HUES64 (cell line): ENCODE measurements around the gene MAP3K7.

Experiments used
- H3K27ac ChIP-seq: 2 replicates; pipeline ENCODE4 v1.7.0; 2013; ENCODE audit warnings: low read depth, low read length, inconsistent platforms
- H3K27me3 ChIP-seq: 2 replicates; pipeline ENCODE4 v1.6.1; 2013; ENCODE audit warnings: mild to moderate bottlenecking, low read length; ENCODE audit not compliant: insufficient read depth
- H3K36me3 ChIP-seq: 2 replicates; pipeline ENCODE4 v1.6.1; 2013; ENCODE audit warnings: mild to moderate bottlenecking, low read length; ENCODE audit not compliant: insufficient read depth
- H3K4me1 ChIP-seq: 2 replicates; pipeline ENCODE4 v1.6.1; 2013; ENCODE audit warnings: mild to moderate bottlenecking, low read length, moderate library complexity; ENCODE audit not compliant: insufficient read depth
- H3K4me3 ChIP-seq: 2 replicates; pipeline ENCODE4 v1.5.1; 2013; ENCODE audit warnings: mild to moderate bottlenecking, low read length, moderate library complexity
- H3K9ac ChIP-seq: 2 replicates; pipeline ENCODE4 v1.6.1; 2013; ENCODE audit warnings: mild to moderate bottlenecking, low read depth, low read length
- H3K9me3 ChIP-seq: 2 replicates; pipeline ENCODE4 v1.6.1; 2013; ENCODE audit warnings: low read depth, low read length; ENCODE audit not compliant: insufficient read depth
- WGBS: fragments of 150-250, 120-280 bp; methylation state at CpG from one replicate; pipeline ENCODE4 v1.1.7; 2013; ENCODE audit warnings: missing lambda C conversion rate; 5-methylcytosine and 5-hydroxymethylcytosine counted together

The MAP3K7 gene

GRCh38 chr6:90467546-90467945, 119.3 kb downstream of the MAP3K7 start:
- Histone ChIP-seq H3K27me3 (no peaks in the 10 kb centered on the region), H3K9ac (no peak overlapping the region), H3K4me3 (no peak overlapping the region), H3K4me1 (peaks cover 23% of the 10 kb centered on the region), H3K36me3 (no peaks in the 10 kb centered on the region), H3K27ac (no peak overlapping the region), H3K9me3 (no peaks in the 10 kb centered on the region)

GRCh38 chr6:90466154-90466940, 120.5 kb downstream of the MAP3K7 start:
- 70% methylated on average over 7 of the region's 8 CpGs for WGBS
- Histone ChIP-seq H3K27me3 (no peaks in the 10 kb centered on the region), H3K9ac (peak overlapping the region; percentile 29; the same call in 1 of the 2 replicates), H3K4me1 (peaks cover 18% of the 10 kb centered on the region), H3K36me3 (no peaks in the 10 kb centered on the region), H3K4me3 (no peak overlapping the region), H3K27ac (peak overlapping the region; percentile 37; the same call in 1 of the 2 replicates), H3K9me3 (no peaks in the 10 kb centered on the region)

- Histone ChIP-seq H3K27me3 (no peaks in the 10 kb centered on the region), H3K4me3 (no peak overlapping the region), H3K4me1 (peaks cover 13% of the 10 kb centered on the region), H3K36me3 (no peaks in the 10 kb centered on the region), H3K9ac (no peak overlapping the region), H3K9me3 (no peaks in the 10 kb centered on the region), H3K27ac (no peak overlapping the region; the same call in 1 of the 2 replicates)
- WGBS: 95% methylated on average over 2 of the region's 2 CpGs
Measured at GRCh38 chr6:90465686-90466085, 121.2 kb downstream of the MAP3K7 start.

GRCh38 chr6:90464507-90464906, 122.4 kb downstream of the MAP3K7 start:
- Histone ChIP-seq H3K36me3 (no peaks in the 10 kb centered on the region), H3K9ac (no peak overlapping the region), H3K27ac (no peak overlapping the region), H3K4me3 (no peak overlapping the region), H3K9me3 (0 out of 2 replicates have a peak, but pooled peaks cover 5% of the 10 kb centered on the region), H3K4me1 (peaks cover 13% of the 10 kb centered on the region), H3K27me3 (no peaks in the 10 kb centered on the region)
- 93% methylated on average over 7 of the region's 7 CpGs for WGBS

- WGBS: 92% methylated on average over 3 of the region's 4 CpGs
- H3K36me3 ChIP-seq: no peaks in the 10 kb centered on the region
- H3K4me1 ChIP-seq: peaks cover 13% of the 10 kb centered on the region
- no peak overlapping the region for H3K27ac ChIP-seq
- H3K27me3 ChIP-seq: no peaks in the 10 kb centered on the region
- H3K4me3 ChIP-seq: no peak overlapping the region
- 0 out of 2 replicates have a peak, but pooled peaks cover 6% of the 10 kb centered on the region for H3K9me3 ChIP-seq
- H3K9ac ChIP-seq: no peak overlapping the region
Measured at GRCh38 chr6:90463874-90464273, 123.0 kb downstream of the MAP3K7 start.
